HEK293 (cell line): ENCODE measurements around the gene EIF3B.

Experiments used
- GFI1B ChIP-seq: fragments of 450-650 bp; formaldehyde crosslinking; IDR thresholded peaks from 2 replicates; pipeline ENCODE4 v1.5.1; 2016; ENCODE audit warnings: missing biosample characterization, missing genetic modification characterization
- HOXA7 ChIP-seq: sonication (generic); formaldehyde crosslinking; IDR thresholded peaks from 2 replicates; pipeline ENCODE4 v1.8.1; 2022; ENCODE audit warnings: missing genetic modification reagents, borderline replicate concordance
- KLF8 ChIP-seq: fragments of 450-650 bp; formaldehyde crosslinking; IDR thresholded peaks from 2 replicates; pipeline ENCODE4 v1.5.1; 2016; ENCODE audit warnings: missing biosample characterization, missing genetic modification characterization
- PRDM1 ChIP-seq: fragments of 450-650 bp; formaldehyde crosslinking; IDR thresholded peaks from 2 replicates; pipeline ENCODE4; 2016; ENCODE audit warnings: missing biosample characterization, missing genetic modification characterization
- PRDM6 ChIP-seq: fragments of 450-650 bp; formaldehyde crosslinking; IDR thresholded peaks from 2 replicates; pipeline ENCODE4 v1.5.1; 2017; ENCODE audit warnings: missing biosample characterization, missing genetic modification characterization
- SCRT1 ChIP-seq: fragments of 450-650 bp; formaldehyde crosslinking; IDR thresholded peaks from 2 replicates; pipeline ENCODE4 v1.5.1; 2016; ENCODE audit warnings: missing biosample characterization, missing genetic modification characterization, borderline replicate concordance
- SP3 ChIP-seq: fragments of 450-650 bp; formaldehyde crosslinking; IDR thresholded peaks from 2 replicates; pipeline ENCODE4 v1.5.1; 2016; ENCODE audit warnings: missing biosample characterization, missing genetic modification characterization
- TRIM28 ChIP-seq: IDR thresholded peaks from 2 replicates; pipeline ENCODE4 v1.6.1; 2011; ENCODE audit warnings: low read length, control low read depth, borderline replicate concordance
- TSHZ1 ChIP-seq: fragments of 450-650 bp; formaldehyde crosslinking; IDR thresholded peaks from 2 replicates; pipeline ENCODE4 v1.5.1; 2016; ENCODE audit warnings: missing biosample characterization, missing genetic modification characterization, borderline replicate concordance
- YY2 ChIP-seq: fragments of 450-650 bp; formaldehyde crosslinking; IDR thresholded peaks from 2 replicates; pipeline ENCODE4 v1.5.1; 2016; ENCODE audit warnings: missing biosample characterization, missing genetic modification characterization
- ZNF132 ChIP-seq: fragments of 450-650 bp; formaldehyde crosslinking; IDR thresholded peaks from 2 replicates; pipeline ENCODE4 v1.5.1; 2017; ENCODE audit warnings: missing biosample characterization, missing genetic modification characterization, borderline replicate concordance
- ZNF140 ChIP-seq: fragments of 450-650 bp; formaldehyde crosslinking; IDR thresholded peaks from 2 replicates; pipeline ENCODE4 v1.5.1; 2016; ENCODE audit warnings: missing biosample characterization, missing genetic modification characterization
- ZNF18 ChIP-seq: fragments of 450-650 bp; formaldehyde crosslinking; IDR thresholded peaks from 2 replicates; pipeline ENCODE4 v1.5.1; 2016; ENCODE audit warnings: missing biosample characterization, missing genetic modification characterization
- ZNF184 ChIP-seq: fragments of 450-650 bp; IDR thresholded peaks from 2 replicates; pipeline ENCODE4 v1.5.1; 2018; ENCODE audit warnings: missing biosample characterization, mild to moderate bottlenecking, missing genetic modification characterization
- ZNF19 ChIP-seq: fragments of 450-650 bp; formaldehyde crosslinking; IDR thresholded peaks from 2 replicates; pipeline ENCODE4; 2016; ENCODE audit warnings: missing biosample characterization, missing genetic modification characterization, low read depth
- ZNF266 ChIP-seq: fragments of 450-650 bp; formaldehyde crosslinking; IDR thresholded peaks from 2 replicates; pipeline ENCODE4 v1.5.1; 2016; ENCODE audit warnings: missing biosample characterization, missing genetic modification characterization, low read depth
- ZNF335 ChIP-seq: fragments of 450-650 bp; formaldehyde crosslinking; conservative IDR thresholded peaks from 2 replicates; pipeline ENCODE4 v1.5.1; 2016; ENCODE audit warnings: missing biosample characterization, missing genetic modification characterization
- ZNF354C ChIP-seq: fragments of 450-650 bp; formaldehyde crosslinking; IDR thresholded peaks from 2 replicates; pipeline ENCODE4 v1.5.1; 2016; ENCODE audit warnings: missing biosample characterization, missing genetic modification characterization, low read depth, borderline replicate concordance
- ZNF366 ChIP-seq: fragments of 450-650 bp; formaldehyde crosslinking; conservative IDR thresholded peaks from 2 replicates; pipeline ENCODE4 v1.5.1; 2016; ENCODE audit warnings: missing biosample characterization, missing genetic modification characterization
- ZNF404 ChIP-seq: fragments of 450-650 bp; formaldehyde crosslinking; IDR thresholded peaks from 2 replicates; pipeline ENCODE4 v1.5.1; 2017; ENCODE audit warnings: missing biosample characterization, missing genetic modification characterization
- ZNF621 ChIP-seq: fragments of 450-650 bp; formaldehyde crosslinking; IDR thresholded peaks from 2 replicates; pipeline ENCODE4 v1.5.1; 2017; ENCODE audit warnings: missing biosample characterization, missing genetic modification characterization
- ZNF629 ChIP-seq: fragments of 450-650 bp; formaldehyde crosslinking; IDR thresholded peaks from 2 replicates; pipeline ENCODE4 v1.5.1; 2017; ENCODE audit warnings: missing biosample characterization, missing genetic modification characterization
- ZNF658 ChIP-seq: fragments of 450-650 bp; formaldehyde crosslinking; IDR thresholded peaks from 2 replicates; pipeline ENCODE4; 2016; ENCODE audit warnings: missing biosample characterization, missing genetic modification characterization
- ZNF664 ChIP-seq: fragments of 450-650 bp; formaldehyde crosslinking; IDR thresholded peaks from 2 replicates; pipeline ENCODE4 v1.5.1; 2016; ENCODE audit warnings: missing biosample characterization, missing genetic modification characterization
- TF ChIP-seq, protein P1 (sequence below): fragments of 450-650 bp; formaldehyde crosslinking; IDR thresholded peaks from 2 replicates; pipeline ENCODE4 v1.5.1; 2016; ENCODE audit warnings: missing biosample characterization, missing genetic modification characterization
- TF ChIP-seq, protein P2 (sequence below): fragments of 450-650 bp; formaldehyde crosslinking; IDR thresholded peaks from 2 replicates; pipeline ENCODE4 v1.5.1; 2016; ENCODE audit warnings: missing biosample characterization, missing genetic modification characterization
- TF ChIP-seq, protein P3 (sequence below): fragments of 450-650 bp; formaldehyde crosslinking; IDR thresholded peaks from 2 replicates; pipeline ENCODE4 v1.5.1; 2016; ENCODE audit warnings: missing biosample characterization, missing genetic modification characterization, low read depth

The EIF3B gene

DNA sequence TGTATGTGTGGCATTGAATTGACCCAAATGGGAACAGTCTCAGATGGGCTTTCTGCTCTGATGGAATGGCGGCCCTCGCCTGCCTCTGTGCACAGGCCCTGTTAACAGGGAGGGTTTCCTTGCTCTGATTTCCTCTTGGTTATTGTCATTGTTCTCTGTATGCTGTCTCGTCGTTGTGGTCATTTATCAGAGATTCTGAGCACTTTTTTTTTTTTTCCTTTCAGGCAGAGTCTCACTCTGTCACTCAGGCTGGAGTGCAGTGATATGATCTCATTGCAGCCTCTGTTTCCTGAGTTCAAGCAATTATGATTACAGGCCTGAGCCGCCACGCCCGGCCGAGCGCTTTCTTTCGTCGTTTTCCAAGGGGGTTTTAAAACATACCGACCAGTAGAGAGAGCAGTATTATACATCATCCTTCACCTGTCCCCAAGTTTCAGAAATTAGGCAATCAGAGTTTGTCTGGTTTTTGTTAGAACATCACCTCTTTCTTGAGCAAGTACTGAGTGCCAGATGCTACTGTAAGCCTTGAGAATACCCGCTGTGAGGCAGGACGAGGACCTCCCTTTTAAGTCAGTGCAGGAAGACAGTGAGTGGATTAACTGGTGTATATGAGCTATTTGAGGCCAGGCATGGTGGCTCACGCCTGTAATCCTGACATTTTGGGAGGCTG, 55.3 kb downstream of the EIF3B start (continued):
- TF ChIP-seq GFI1B (tag by site-specific recombination) (no peak), SP3 (tag by site-specific recombination) (no peak), PRDM1 (tag by site-specific recombination) (peak; percentile 62), SCRT1 (no peak), ZNF266 (tag by site-specific recombination) (no peak), ZNF19 (tag by site-specific recombination) (no peak), PRDM6 (tag by site-specific recombination) (peak; percentile 46; the same call in 1 of the 2 replicates), TSHZ1 (tag by site-specific recombination) (no peak), KLF8 (tag by site-specific recombination) (no peak), ZNF132 (no peak), ZNF366 (tag by site-specific recombination) (no peak), ZNF658 (tag by site-specific recombination) (no peak), ZNF184 (tag by site-specific recombination) (no peak), ZNF354C (tag by site-specific recombination) (no peak), ZNF18 (no peak), ZNF404 (tag by site-specific recombination) (no peak), ZNF140 (tag by site-specific recombination) (no peak), TRIM28 (peak; percentile 16; the same call in 1 of the 2 replicates), ZNF664 (peak; percentile 98), ZNF335 (tag by site-specific recombination) (peak; percentile 75), ZNF621 (no peak), YY2 (tag by site-specific recombination) (no peak), HOXA7 (no peak), ZNF629 (tag by site-specific recombination) (peak; percentile 58; the same call in 1 of the 2 replicates)
- TF ChIP-seq, protein P1, sequence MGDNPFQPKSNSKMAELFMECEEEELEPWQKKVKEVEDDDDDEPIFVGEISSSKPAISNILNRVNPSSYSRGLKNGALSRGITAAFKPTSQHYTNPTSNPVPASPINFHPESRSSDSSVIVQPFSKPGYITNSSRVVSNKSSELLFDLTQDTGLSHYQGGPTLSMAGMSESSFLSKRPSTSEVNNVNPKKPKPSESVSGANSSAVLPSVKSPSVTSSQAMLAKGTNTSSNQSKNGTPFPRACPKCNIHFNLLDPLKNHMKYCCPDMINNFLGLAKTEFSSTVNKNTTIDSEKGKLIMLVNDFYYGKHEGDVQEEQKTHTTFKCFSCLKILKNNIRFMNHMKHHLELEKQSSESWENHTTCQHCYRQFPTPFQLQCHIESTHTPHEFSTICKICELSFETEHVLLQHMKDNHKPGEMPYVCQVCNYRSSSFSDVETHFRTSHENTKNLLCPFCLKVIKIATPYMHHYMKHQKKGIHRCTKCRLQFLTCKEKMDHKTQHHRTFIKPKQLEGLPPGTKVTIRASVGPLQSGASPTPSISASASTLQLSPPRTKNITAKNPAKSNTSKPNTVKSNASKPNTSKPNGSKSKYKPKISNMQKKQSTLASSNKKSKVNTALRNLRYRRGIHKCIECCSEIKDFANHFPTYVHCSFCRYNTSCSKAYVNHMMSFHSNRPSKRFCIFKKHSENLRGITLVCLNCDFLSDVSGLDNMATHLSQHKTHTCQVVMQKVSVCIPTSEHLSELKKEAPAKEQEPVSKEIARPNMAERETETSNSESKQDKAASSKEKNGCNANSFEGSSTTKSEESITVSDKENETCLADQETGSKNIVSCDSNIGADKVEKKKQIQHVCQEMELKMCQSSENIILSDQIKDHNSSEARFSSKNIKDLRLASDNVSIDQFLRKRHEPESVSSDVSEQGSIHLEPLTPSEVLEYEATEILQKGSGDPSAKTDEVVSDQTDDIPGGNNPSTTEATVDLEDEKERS, result no peak
- TF ChIP-seq, protein P2, sequence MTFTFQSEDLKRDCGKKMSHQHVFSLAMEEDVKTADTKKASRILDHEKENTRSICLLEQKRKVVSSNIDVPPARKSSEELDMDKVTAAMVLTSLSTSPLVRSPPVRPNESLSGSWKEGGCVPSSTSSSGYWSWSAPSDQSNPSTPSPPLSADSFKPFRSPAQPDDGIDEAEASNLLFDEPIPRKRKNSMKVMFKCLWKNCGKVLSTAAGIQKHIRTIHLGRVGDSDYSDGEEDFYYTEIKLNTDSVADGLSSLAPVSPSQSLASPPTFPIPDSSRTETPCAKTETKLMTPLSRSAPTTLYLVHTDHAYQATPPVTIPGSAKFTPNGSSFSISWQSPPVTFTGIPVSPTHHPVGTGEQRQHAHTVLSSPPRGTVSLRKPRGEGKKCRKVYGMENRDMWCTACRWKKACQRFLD, result no peak
- TF ChIP-seq, protein P3, sequence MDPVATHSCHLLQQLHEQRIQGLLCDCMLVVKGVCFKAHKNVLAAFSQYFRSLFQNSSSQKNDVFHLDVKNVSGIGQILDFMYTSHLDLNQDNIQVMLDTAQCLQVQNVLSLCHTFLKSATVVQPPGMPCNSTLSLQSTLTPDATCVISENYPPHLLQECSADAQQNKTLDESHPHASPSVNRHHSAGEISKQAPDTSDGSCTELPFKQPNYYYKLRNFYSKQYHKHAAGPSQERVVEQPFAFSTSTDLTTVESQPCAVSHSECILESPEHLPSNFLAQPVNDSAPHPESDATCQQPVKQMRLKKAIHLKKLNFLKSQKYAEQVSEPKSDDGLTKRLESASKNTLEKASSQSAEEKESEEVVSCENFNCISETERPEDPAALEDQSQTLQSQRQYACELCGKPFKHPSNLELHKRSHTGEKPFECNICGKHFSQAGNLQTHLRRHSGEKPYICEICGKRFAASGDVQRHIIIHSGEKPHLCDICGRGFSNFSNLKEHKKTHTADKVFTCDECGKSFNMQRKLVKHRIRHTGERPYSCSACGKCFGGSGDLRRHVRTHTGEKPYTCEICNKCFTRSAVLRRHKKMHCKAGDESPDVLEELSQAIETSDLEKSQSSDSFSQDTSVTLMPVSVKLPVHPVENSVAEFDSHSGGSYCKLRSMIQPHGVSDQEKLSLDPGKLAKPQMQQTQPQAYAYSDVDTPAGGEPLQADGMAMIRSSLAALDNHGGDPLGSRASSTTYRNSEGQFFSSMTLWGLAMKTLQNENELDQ (tag by site-specific recombination), result no peak
